H9 (cell line): ENCODE data around the gene RNPS1. TPM values are rescaled to one million over a fixed set of nuclear protein-coding genes. Genes with fewer than 3 reads are reported as not detected.

ENCODE experiments used
- DNase-seq: peaks from one replicate; pipeline ENCODE4 v3.0.0-alpha.2; 2017
- H2AFZ ChIP-seq: one replicate; pipeline ENCODE4 v1.6.1; 2013; ENCODE audit warnings: mild to moderate bottlenecking, low read length, control low read depth, moderate library complexity
- H2AK5ac ChIP-seq: 2 replicates; pipeline ENCODE4 v1.6.1; 2013; ENCODE audit warnings: low read length, control low read depth, mixed read lengths; ENCODE audit not compliant: insufficient read length
- H2BK120ac ChIP-seq: one replicate; pipeline ENCODE4 v1.6.1; 2013; ENCODE audit warnings: low read depth, mild to moderate bottlenecking, low read length, control low read depth, inconsistent platforms; ENCODE audit not compliant: poor library complexity, severe bottlenecking
- H2BK12ac ChIP-seq: 2 replicates; pipeline ENCODE4 v1.6.1; 2013; ENCODE audit warnings: low read length, control low read depth, mixed read lengths, low read depth; ENCODE audit not compliant: insufficient read length
- H2BK15ac ChIP-seq: 2 replicates; pipeline ENCODE4 v1.6.1; 2013; ENCODE audit warnings: low read depth, low read length, control low read depth
- H2BK20ac ChIP-seq: one replicate; pipeline ENCODE4 v1.6.1; 2013; ENCODE audit warnings: low read depth, mild to moderate bottlenecking, low read length, control low read depth, inconsistent platforms; ENCODE audit not compliant: poor library complexity, severe bottlenecking
- H2BK5ac ChIP-seq: 2 replicates; pipeline ENCODE4 v1.6.1; 2013; ENCODE audit warnings: low read length, control low read depth, mixed read lengths; ENCODE audit not compliant: insufficient read length
- H3K14ac ChIP-seq: 2 replicates; pipeline ENCODE4 v1.6.1; 2013; ENCODE audit warnings: low read length, control low read depth; ENCODE audit not compliant: insufficient read depth
- H3K18ac ChIP-seq: 2 replicates; pipeline ENCODE4 v1.6.1; 2013; ENCODE audit warnings: low read depth, mild to moderate bottlenecking, mixed read lengths, low read length, control low read depth; ENCODE audit not compliant: insufficient read length
- H3K23ac ChIP-seq: 2 replicates; pipeline ENCODE4 v1.6.1; 2013; ENCODE audit warnings: low read length, control low read depth, mixed read lengths, low read depth; ENCODE audit not compliant: insufficient read length
- H3K23me2 ChIP-seq: 2 replicates; pipeline ENCODE4 v1.6.1; 2013; ENCODE audit warnings: low read depth, mild to moderate bottlenecking, mixed read lengths, low read length, control low read depth; ENCODE audit not compliant: insufficient read length, poor library complexity, severe bottlenecking
- H3K27ac ChIP-seq: 2 replicates; pipeline ENCODE4 v1.5.1; 2013; ENCODE audit warnings: low read length, control low read depth, mixed read lengths, low read depth; ENCODE audit not compliant: insufficient read length
- H3K27me3 ChIP-seq: 2 replicates; pipeline ENCODE4 v1.6.1; 2013; ENCODE audit warnings: low read length, control low read depth, inconsistent platforms; ENCODE audit not compliant: insufficient read depth
- H3K4ac ChIP-seq: 2 replicates; pipeline ENCODE4 v1.6.1; 2013; ENCODE audit warnings: low read depth, mild to moderate bottlenecking, control low read depth, inconsistent platforms, low read length, moderate library complexity
- H3K4me1 ChIP-seq: 2 replicates; pipeline ENCODE4 v1.6.1; 2013; ENCODE audit warnings: low read length, control low read depth, inconsistent platforms; ENCODE audit not compliant: insufficient read depth
- H3K4me2 ChIP-seq: 2 replicates; pipeline ENCODE4 v1.6.1; 2013; ENCODE audit warnings: low read length, control low read depth, mixed read lengths; ENCODE audit not compliant: insufficient read length, insufficient read depth
- H3K56ac ChIP-seq: 2 replicates; pipeline ENCODE4 v1.6.1; 2013; ENCODE audit warnings: low read depth, mild to moderate bottlenecking, mixed read lengths, low read length, control low read depth; ENCODE audit not compliant: insufficient read length
- H3K79me1 ChIP-seq: 2 replicates; pipeline ENCODE4 v1.6.1; 2013; ENCODE audit warnings: low read depth, mild to moderate bottlenecking, moderate library complexity, low read length, control low read depth, inconsistent platforms; ENCODE audit not compliant: insufficient read depth, poor library complexity, severe bottlenecking
- H3K79me2 ChIP-seq: 2 replicates; pipeline ENCODE4 v1.6.1; 2013; ENCODE audit warnings: low read length, control low read depth, inconsistent platforms; ENCODE audit not compliant: insufficient read depth
- H3K9ac ChIP-seq: 2 replicates; pipeline ENCODE4 v1.6.1; 2013; ENCODE audit warnings: low read length, control low read depth, mixed read lengths; ENCODE audit not compliant: insufficient read length; ENCODE audit errors: extremely low read depth
- H3K9me3 ChIP-seq: one replicate; pipeline ENCODE4 v1.6.1; 2013; ENCODE audit warnings: low read depth, low read length, inconsistent platforms; ENCODE audit not compliant: control insufficient read depth
- H3T11ph ChIP-seq: one replicate; pipeline ENCODE4 v1.6.1; 2013; ENCODE audit warnings: mild to moderate bottlenecking, low read length, control low read depth, inconsistent platforms
- H4K20me1 ChIP-seq: one replicate; pipeline ENCODE4 v1.6.1; 2013; ENCODE audit not compliant: control insufficient read depth, insufficient read length, insufficient read depth
- H4K5ac ChIP-seq: 2 replicates; pipeline ENCODE4 v1.6.1; 2013; ENCODE audit warnings: low read depth, mild to moderate bottlenecking, mixed read lengths, low read length, control low read depth; ENCODE audit not compliant: insufficient read length
- H4K8ac ChIP-seq: replicated peaks from 2 replicates; pipeline ENCODE4 v1.6.1; 2013; ENCODE audit warnings: low read length, control low read depth, mixed read lengths, low read depth; ENCODE audit not compliant: insufficient read length
- H4K91ac ChIP-seq: 2 replicates; pipeline ENCODE4 v1.6.1; 2013; ENCODE audit warnings: low read depth, mild to moderate bottlenecking, moderate library complexity, mixed read lengths, low read length, control low read depth; ENCODE audit not compliant: insufficient read length
- H3K27ac Mint-ChIP-seq, 3 experiments: 2 replicates in 2 of 3; 3 replicates in 1 of 3; pipeline ENCODE4 v1.8.0; 2020 to 2021; ENCODE audit warnings: mixed read lengths in 3 of 3, mild to moderate bottlenecking in 1 of 3, moderate library complexity in 1 of 3
- H3K27me3 Mint-ChIP-seq: 2 replicates; pipeline ENCODE4 v1.8.0; 2021; ENCODE audit warnings: low read depth, mild to moderate bottlenecking, moderate library complexity, mixed read lengths
- H3K36me3 Mint-ChIP-seq, 3 experiments: 2 replicates in 2 of 3; 3 replicates in 1 of 3; pipeline ENCODE4 v1.8.0; 2020 to 2021; ENCODE audit warnings: low read depth in 3 of 3, mixed read lengths in 3 of 3; ENCODE audit not compliant: insufficient read depth in 1 of 3
- H3K4me1 Mint-ChIP-seq, 2 experiments: 2 replicates each; pipeline ENCODE4 v1.8.0; 2020; ENCODE audit warnings: mixed read lengths in 2 of 2
- H3K4me3 Mint-ChIP-seq, 2 experiments: 2 replicates in 1 of 2; 3 replicates in 1 of 2; pipeline ENCODE4 v1.8.0; 2020 to 2021; ENCODE audit warnings: mild to moderate bottlenecking in 2 of 2, mixed read lengths in 2 of 2, moderate library complexity in 1 of 2
- H3K9me3 Mint-ChIP-seq, 2 experiments: 2 replicates in 1 of 2; 3 replicates in 1 of 2; pipeline ENCODE4 v1.8.0; 2020; ENCODE audit warnings: mild to moderate bottlenecking in 2 of 2, mixed read lengths in 2 of 2, moderate library complexity in 1 of 2
- WGBS: extraction: QIAGEN DNeasy Blood & Tissue Kit; methylation state at CpG from one replicate; pipeline ENCODE4 v1.1.7; 2013; ENCODE audit warnings: missing lambda C conversion rate, low lambda C conversion rate, mixed read lengths; ENCODE audit not compliant: insufficient read length; ENCODE audit errors: extremely low coverage; 5-methylcytosine and 5-hydroxymethylcytosine counted together
- total RNA-seq: library from RNA; stranded (reverse); gene quantifications from 2 replicates; pipeline ENCODE4 v1.2.1, GENCODE V29; 2021
- TF ChIP-seq, protein P1 (sequence below): fragments of 200-600 bp; sonication (generic); conservative IDR thresholded peaks from 3 replicates; pipeline ENCODE4 v1.8.0; 2021; ENCODE audit warnings: antibody characterized with exemption, mild to moderate bottlenecking

RNPS1 gene
- total RNA-seq, 1 experiment from 2014 or later = 384 TPM

DNA sequence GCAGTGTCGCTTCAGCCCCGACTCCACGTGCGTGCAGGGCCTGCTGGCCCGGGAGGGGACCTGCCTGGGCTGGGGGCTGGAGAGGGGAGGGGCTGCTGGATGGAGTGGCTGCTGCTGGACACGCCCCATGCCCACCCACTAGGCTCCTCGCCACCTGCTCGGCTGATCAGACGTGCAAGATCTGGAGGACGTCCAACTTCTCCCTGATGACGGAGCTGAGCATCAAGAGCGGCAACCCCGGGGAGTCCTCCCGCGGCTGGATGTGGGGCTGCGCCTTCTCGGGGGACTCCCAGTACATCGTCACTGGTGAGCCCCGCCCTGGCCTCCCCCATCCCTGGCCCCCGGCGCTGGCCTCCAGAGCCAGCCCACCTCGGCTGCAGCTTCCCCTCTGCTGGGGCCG lies 59.6 kb downstream of the RNPS1 start:
- Histone ChIP-seq H3K4ac (no peak overlapping the region), H3K9ac (no peak overlapping the region), H3K79me2 (peaks cover under 1% of the 10 kb centered on the region; the same call in 1 of the 2 replicates), H3K27me3 (no peaks in the 10 kb centered on the region), H2BK5ac (no peak overlapping the region), H3K14ac (no peak overlapping the region), H3K27ac (no peak overlapping the region), H2BK120ac (no peak overlapping the region), H2BK15ac (no peak overlapping the region), H2BK20ac (no peak overlapping the region), H3K23me2 (peaks cover 13% of the 10 kb centered on the region), H4K5ac (no peak overlapping the region), H3T11ph (no peak overlapping the region), H4K8ac (no peak overlapping the region), H3K79me1 (peaks cover 5% of the 10 kb centered on the region), H4K91ac (no peak overlapping the region), H3K4me2 (no peak overlapping the region), H3K4me1 (no peaks in the 10 kb centered on the region; the same call in 1 of the 2 replicates), H3K56ac (no peak overlapping the region), H2AFZ (no peak overlapping the region), H4K20me1 (no peaks in the 10 kb centered on the region), H3K9me3 (no peaks in the 10 kb centered on the region), H3K18ac (no peak overlapping the region), H3K23ac (no peak overlapping the region), H2BK12ac (no peak overlapping the region), H2AK5ac (no peak overlapping the region)
- Mint-ChIP-seq H3K4me3 (no peak overlapping the region), H3K27ac (peak overlapping the region in 1 of 3 experiments; percentile 15; a peak in 1 of 7 replicates), H3K27me3 (peaks cover 9% of the 10 kb centered on the region), H3K36me3 (peaks cover 14 to 44% (median 43%) of the 10 kb centered on the region in 3 experiments; a peak in 6 of 7 replicates), H3K4me1 (peaks cover 16 to 19% of the 10 kb centered on the region in 2 experiments), H3K9me3 (peaks cover 0 to 8% of the 10 kb centered on the region in 2 experiments; a peak in 1 of 5 replicates)
- no peak for DNase-seq
- no CpG with 5 or more reads among the region's 23 CpGs for WGBS
- TF ChIP-seq, protein P1, sequence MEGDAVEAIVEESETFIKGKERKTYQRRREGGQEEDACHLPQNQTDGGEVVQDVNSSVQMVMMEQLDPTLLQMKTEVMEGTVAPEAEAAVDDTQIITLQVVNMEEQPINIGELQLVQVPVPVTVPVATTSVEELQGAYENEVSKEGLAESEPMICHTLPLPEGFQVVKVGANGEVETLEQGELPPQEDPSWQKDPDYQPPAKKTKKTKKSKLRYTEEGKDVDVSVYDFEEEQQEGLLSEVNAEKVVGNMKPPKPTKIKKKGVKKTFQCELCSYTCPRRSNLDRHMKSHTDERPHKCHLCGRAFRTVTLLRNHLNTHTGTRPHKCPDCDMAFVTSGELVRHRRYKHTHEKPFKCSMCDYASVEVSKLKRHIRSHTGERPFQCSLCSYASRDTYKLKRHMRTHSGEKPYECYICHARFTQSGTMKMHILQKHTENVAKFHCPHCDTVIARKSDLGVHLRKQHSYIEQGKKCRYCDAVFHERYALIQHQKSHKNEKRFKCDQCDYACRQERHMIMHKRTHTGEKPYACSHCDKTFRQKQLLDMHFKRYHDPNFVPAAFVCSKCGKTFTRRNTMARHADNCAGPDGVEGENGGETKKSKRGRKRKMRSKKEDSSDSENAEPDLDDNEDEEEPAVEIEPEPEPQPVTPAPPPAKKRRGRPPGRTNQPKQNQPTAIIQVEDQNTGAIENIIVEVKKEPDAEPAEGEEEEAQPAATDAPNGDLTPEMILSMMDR = no peak
